ENCODE measurements around the gene FAM107B. TPM values are rescaled to one million over a fixed set of nuclear protein-coding genes. Genes with fewer than 3 reads are reported as not detected.

Gene FAM107B
- total and polyA plus RNA-seq, 2 of the 8 experiments (the other 6 are each of a cell fraction or from before 2014, with no cell fraction given): 7.5 to 28.1 TPM

GRCh38 chr10:14665304-14665703 lies 109.4 kb downstream of the FAM107B start (continued):
- TF ChIP-seq EP300 (IDR thresholded peaks at IDR 0.05; ENCODE audit: borderline replicate concordance in 1 of 2, low read depth in 2 of 2, low read length in 2 of 2): no peak
- no peak for TF ChIP-seq TEAD4 (IDR thresholded peaks at IDR 0.05; ENCODE audit: low read depth, low read length)
- TF ChIP-seq YY1 (IDR thresholded peaks at IDR 0.05; ENCODE audit: low read depth, low read length): no peak
- no peak for TF ChIP-seq CEBPB (IDR thresholded peaks at IDR 0.05; ENCODE audit: low read depth, low read length)
- TF ChIP-seq MAFK (IDR thresholded peaks at IDR 0.05; ENCODE audit: low read depth, low read length): no peak
- TF ChIP-seq USF2 (IDR thresholded peaks at IDR 0.05; ENCODE audit: low read length): no peak

All from H1 (cell line).